Measurements from ENCODE around the gene DIABLO. TPM values are rescaled to one million over a fixed set of nuclear protein-coding genes. Genes with fewer than 3 reads are reported as not detected.

The DIABLO gene
- polyA plus RNA-seq, 4 donors = 54.0 to 68.4 (median 57.8) TPM

DNA sequence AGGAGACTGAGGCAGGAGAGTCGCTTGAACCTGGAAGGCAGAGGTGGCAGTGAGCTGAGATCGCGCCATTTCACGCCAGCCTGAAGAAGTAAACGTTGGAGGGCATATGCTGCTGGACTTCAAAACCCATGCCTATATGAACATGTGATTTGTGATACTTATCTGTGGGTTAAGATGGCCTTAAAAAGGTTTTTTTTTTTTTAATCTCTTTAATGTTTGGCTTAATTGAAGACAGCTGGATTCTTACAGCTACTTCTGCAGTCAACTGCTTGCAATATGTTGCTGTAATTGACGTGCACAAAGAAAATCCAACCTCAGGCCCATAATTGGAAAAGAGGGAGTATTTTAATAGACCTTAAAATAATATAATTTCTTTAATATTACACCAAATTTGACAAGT is 23.8 kb downstream of the DIABLO start:
- Histone ChIP-seq H3K36me3 (ENCODE audit: control insufficient read depth in 3 of 3, insufficient read depth in 2 of 3, low read depth in 1 of 3, low read length in 3 of 3) (peaks cover 0 to 16% (median 1%) of the 10 kb centered on the region in 3 donors), H3K4me1 (ENCODE audit: control insufficient read depth in 3 of 3, insufficient read depth in 2 of 3, low read depth in 1 of 3, low read length in 2 of 3) (peaks cover 0 to 22% (median 2%) of the 10 kb centered on the region in 3 donors), H3K27me3 (ENCODE audit: control insufficient read depth in 3 of 3, insufficient read depth in 3 of 3, low read length in 3 of 3) (peaks cover 6 to 35% (median 7%) of the 10 kb centered on the region in 3 donors), H3K4me3 (ENCODE audit: low read depth in 1 of 3, low read length in 3 of 3) (no peak overlapping the region), H3K27ac (ENCODE audit: low read depth in 1 of 3, low read length in 2 of 3) (no peak overlapping the region), H3K9me3 (ENCODE audit: control insufficient read depth in 2 of 2, insufficient read depth in 1 of 2, low read depth in 1 of 2, low read length in 1 of 2) (no peaks in the 10 kb centered on the region)
- 92 to 94% (median 92%) methylated on average over 6 of the region's 6 CpGs for WGBS, 3 donors
- no peak for FAIRE-seq
- no peak for DNase-seq

DNA sequence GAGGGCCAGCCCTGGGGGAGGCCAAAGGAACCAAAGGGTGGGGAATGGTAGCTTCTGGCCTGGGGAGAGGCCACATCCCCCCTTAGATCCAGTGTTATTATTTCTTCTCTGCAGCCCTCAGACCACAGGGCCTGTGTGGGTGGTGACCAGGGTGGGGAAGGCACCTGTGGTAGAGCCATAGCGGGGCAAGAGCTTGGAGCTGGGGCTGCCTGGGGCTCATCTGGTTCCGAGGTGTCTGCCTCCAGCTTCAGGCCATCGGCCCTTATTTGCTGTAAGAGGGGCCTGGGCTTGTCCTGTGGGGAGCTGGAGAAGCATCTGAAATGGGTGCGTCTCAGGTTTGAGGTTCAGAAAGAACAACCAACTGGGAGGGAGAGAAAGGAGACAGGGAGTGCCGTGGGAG is 24.5 kb downstream of the DIABLO start:
- no peaks in the 10 kb centered on the region for H3K9me3 ChIP-seq (ENCODE audit: control insufficient read depth in 2 of 2, insufficient read depth in 1 of 2, low read depth in 1 of 2, low read length in 1 of 2)
- FAIRE-seq = no peak
- H3K27ac ChIP-seq (ENCODE audit: low read depth in 1 of 3, low read length in 2 of 3) = no peak overlapping the region
- H3K36me3 ChIP-seq (ENCODE audit: control insufficient read depth in 3 of 3, insufficient read depth in 2 of 3, low read depth in 1 of 3, low read length in 3 of 3) = peaks cover 0 to 10% (median 0%) of the 10 kb centered on the region in 3 donors
- no peak overlapping the region for H3K4me3 ChIP-seq (ENCODE audit: low read depth in 1 of 3, low read length in 3 of 3)
- peaks cover 0 to 22% (median 2%) of the 10 kb centered on the region in 3 donors for H3K4me1 ChIP-seq (ENCODE audit: control insufficient read depth in 3 of 3, insufficient read depth in 2 of 3, low read depth in 1 of 3, low read length in 2 of 3)
- no peak for DNase-seq
- 77 to 93% (median 91%) methylated on average over 5 of the region's 5 CpGs for WGBS, 3 donors
- H3K27me3 ChIP-seq (ENCODE audit: control insufficient read depth in 3 of 3, insufficient read depth in 3 of 3, low read length in 3 of 3) = peaks cover 6 to 35% (median 7%) of the 10 kb centered on the region in 3 donors

DNA sequence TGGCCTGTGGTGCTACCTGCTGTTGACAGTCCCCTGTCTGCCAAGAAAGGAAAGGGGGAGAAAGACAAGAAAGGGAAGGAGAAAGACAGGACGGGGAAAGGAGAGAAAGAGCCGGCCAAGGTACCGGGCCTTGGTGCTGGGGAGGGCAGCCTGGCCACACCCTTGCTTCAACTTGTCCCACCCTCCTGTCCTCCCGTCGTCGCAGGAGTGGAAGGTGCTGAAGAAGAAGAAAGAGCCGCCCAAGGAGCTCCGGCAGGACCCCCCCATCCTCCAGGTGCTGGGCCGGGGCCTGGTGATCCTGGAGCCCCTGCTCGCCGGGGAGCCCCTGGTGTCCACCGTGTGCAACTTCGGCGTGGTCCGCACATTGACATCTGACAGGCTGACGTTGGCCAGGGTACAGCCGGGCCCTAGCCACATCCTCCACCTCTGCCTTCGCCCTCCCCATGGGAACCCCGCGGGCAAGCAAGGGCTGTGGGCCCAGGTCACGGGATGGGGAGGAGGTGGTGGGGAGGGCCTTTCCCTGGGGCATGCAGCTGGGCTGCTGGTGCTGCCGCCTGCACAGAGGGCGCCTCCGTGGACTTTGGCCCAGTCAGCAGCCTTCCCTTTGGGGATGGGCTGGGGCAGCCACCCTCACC is 25.2 kb downstream of the DIABLO start:
- H3K36me3 ChIP-seq (ENCODE audit: control insufficient read depth in 3 of 3, insufficient read depth in 2 of 3, low read depth in 1 of 3, low read length in 3 of 3) = peaks cover 0 to 4% (median 0%) of the 10 kb centered on the region in 3 donors
- no peak overlapping the region for H3K27ac ChIP-seq (ENCODE audit: low read depth in 1 of 3, low read length in 2 of 3)
- peaks cover 6 to 29% (median 7%) of the 10 kb centered on the region in 3 donors for H3K27me3 ChIP-seq (ENCODE audit: control insufficient read depth in 3 of 3, insufficient read depth in 3 of 3, low read length in 3 of 3)
- peak; percentile 32 to 79 for DNase-seq
- H3K4me1 ChIP-seq (ENCODE audit: control insufficient read depth in 3 of 3, insufficient read depth in 2 of 3, low read depth in 1 of 3, low read length in 2 of 3) = peaks cover 0 to 22% (median 2%) of the 10 kb centered on the region in 3 donors
- no peak overlapping the region for H3K4me3 ChIP-seq (ENCODE audit: low read depth in 1 of 3, low read length in 3 of 3)
- H3K9me3 ChIP-seq (ENCODE audit: control insufficient read depth in 2 of 2, insufficient read depth in 1 of 2, low read depth in 1 of 2, low read length in 1 of 2) = no peaks in the 10 kb centered on the region
- 14 to 52% (median 44%) methylated on average over 20 to 24 of the region's 24 CpGs for WGBS, 3 donors
- no peak for FAIRE-seq

DNA sequence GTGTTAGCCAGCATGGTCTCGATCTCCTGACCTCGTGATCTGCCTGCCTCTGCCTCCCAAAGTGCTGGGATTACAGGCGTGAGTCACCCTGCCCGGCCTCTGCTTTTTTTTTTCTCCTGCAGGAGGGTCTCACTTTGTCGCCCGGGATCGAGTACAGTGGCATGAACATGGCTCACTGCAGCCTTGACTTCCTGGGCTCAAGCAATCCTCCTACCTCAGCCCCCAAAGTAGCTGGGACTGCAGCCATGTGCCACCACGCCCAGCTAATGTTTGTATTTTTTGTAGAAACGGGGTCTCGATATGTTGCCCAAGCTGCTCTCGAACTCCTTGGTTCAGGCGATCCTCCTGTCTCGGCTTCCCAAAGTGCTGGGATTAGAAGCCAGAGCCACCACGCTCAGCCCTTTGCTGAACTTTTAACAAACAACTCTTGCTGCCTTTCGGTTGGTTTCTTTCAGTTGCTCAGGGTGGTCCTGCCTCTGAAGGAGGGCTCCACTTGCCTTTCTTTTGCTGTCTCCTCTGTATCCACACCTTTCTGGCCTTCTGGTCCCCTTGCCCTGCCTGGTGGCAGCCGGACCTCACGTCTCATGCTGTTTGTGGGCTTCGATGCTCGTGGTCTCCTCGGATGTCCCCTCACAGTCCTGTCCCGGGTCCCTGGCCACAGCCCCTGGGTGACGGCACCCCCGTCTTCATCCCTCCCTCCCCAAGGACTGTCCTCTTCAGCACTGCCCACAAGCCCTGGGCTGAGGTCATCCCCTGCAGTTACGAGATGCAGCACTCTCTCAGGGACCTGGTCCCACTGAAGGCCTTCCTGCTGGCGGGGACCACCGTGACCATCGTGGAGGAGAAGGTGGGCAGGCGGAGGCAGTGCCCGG is 26.1 kb downstream of the DIABLO start:
- Histone ChIP-seq H3K4me1 (ENCODE audit: control insufficient read depth in 3 of 3, insufficient read depth in 2 of 3, low read depth in 1 of 3, low read length in 2 of 3) (peaks cover 0 to 22% (median 2%) of the 10 kb centered on the region in 3 donors), H3K36me3 (ENCODE audit: control insufficient read depth in 3 of 3, insufficient read depth in 2 of 3, low read depth in 1 of 3, low read length in 3 of 3) (no peaks in the 10 kb centered on the region), H3K27ac (ENCODE audit: low read depth in 1 of 3, low read length in 2 of 3) (no peak overlapping the region), H3K9me3 (ENCODE audit: control insufficient read depth in 2 of 2, insufficient read depth in 1 of 2, low read depth in 1 of 2, low read length in 1 of 2) (peaks cover 0 to 5% of the 10 kb centered on the region in 2 donors), H3K4me3 (ENCODE audit: low read depth in 1 of 3, low read length in 3 of 3) (no peak overlapping the region), H3K27me3 (ENCODE audit: control insufficient read depth in 3 of 3, insufficient read depth in 3 of 3, low read length in 3 of 3) (peaks cover 6 to 20% (median 7%) of the 10 kb centered on the region in 3 donors)
- DNase-seq (no peak), FAIRE-seq (no peak)
- WGBS, 3 donors = 89 to 92% (median 91%) methylated on average over 28 to 29 of the region's 29 CpGs

DNA sequence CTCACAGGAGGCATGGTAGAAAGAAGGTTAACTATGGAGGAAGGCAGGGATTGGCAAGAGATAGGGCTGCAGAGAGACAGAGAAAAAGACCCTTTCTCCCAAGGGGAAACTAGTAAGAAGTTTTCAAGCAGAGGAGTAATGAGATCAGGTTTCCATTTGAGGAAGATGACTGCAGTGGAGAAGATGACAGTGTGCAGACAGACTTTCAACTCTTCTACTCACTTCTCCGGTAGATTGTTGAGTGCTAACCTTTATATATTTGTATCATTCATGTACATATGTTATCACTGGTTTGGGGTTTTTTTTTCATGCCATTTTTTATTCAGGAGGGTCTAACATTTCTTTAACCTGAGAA is 28.3 kb downstream of the DIABLO start:
- Histone ChIP-seq H3K27me3 (ENCODE audit: control insufficient read depth in 3 of 3, insufficient read depth in 3 of 3, low read length in 3 of 3) (peaks cover 0 to 4% (median 3%) of the 10 kb centered on the region in 3 donors), H3K4me3 (ENCODE audit: low read depth in 1 of 3, low read length in 3 of 3) (no peak overlapping the region), H3K9me3 (ENCODE audit: control insufficient read depth in 2 of 2, insufficient read depth in 1 of 2, low read depth in 1 of 2, low read length in 1 of 2) (peaks cover 0 to 5% of the 10 kb centered on the region in 2 donors), H3K36me3 (ENCODE audit: control insufficient read depth in 3 of 3, insufficient read depth in 2 of 3, low read depth in 1 of 3, low read length in 3 of 3) (no peaks in the 10 kb centered on the region), H3K27ac (ENCODE audit: low read depth in 1 of 3, low read length in 2 of 3) (no peak overlapping the region), H3K4me1 (ENCODE audit: control insufficient read depth in 3 of 3, insufficient read depth in 2 of 3, low read depth in 1 of 3, low read length in 2 of 3) (peaks cover 0 to 16% (median 0%) of the 10 kb centered on the region in 3 donors)
- DNase-seq (no peak), FAIRE-seq (no peak)
- 67 to 70% (median 68%) methylated on average over 1 of the region's 1 CpG for whole genome bisulfite sequencing, 3 donors

- WGBS, 3 donors = 89 to 93% (median 90%) methylated on average over 4 of the region's 4 CpGs
- H3K4me1 ChIP-seq (ENCODE audit: control insufficient read depth in 3 of 3, insufficient read depth in 2 of 3, low read depth in 1 of 3, low read length in 2 of 3) = peaks cover 0 to 5% (median 0%) of the 10 kb centered on the region in 3 donors
- H3K27me3 ChIP-seq (ENCODE audit: control insufficient read depth in 3 of 3, insufficient read depth in 3 of 3, low read length in 3 of 3) = peaks cover 0 to 4% (median 0%) of the 10 kb centered on the region in 3 donors
- H3K4me3 ChIP-seq (ENCODE audit: low read depth in 1 of 3, low read length in 3 of 3) = no peak overlapping the region
- no peaks in the 10 kb centered on the region for H3K36me3 ChIP-seq (ENCODE audit: control insufficient read depth in 3 of 3, insufficient read depth in 2 of 3, low read depth in 1 of 3, low read length in 3 of 3)
- no peak overlapping the region for H3K27ac ChIP-seq (ENCODE audit: low read depth in 1 of 3, low read length in 2 of 3)
- peaks cover 0 to 5% of the 10 kb centered on the region in 2 donors for H3K9me3 ChIP-seq (ENCODE audit: control insufficient read depth in 2 of 2, insufficient read depth in 1 of 2, low read depth in 1 of 2, low read length in 1 of 2)
- no peak for FAIRE-seq
- no peak for DNase-seq
These were observed 30.4 kb downstream of the DIABLO start for GRCh38 chr12:122195405-122195804.

DNA sequence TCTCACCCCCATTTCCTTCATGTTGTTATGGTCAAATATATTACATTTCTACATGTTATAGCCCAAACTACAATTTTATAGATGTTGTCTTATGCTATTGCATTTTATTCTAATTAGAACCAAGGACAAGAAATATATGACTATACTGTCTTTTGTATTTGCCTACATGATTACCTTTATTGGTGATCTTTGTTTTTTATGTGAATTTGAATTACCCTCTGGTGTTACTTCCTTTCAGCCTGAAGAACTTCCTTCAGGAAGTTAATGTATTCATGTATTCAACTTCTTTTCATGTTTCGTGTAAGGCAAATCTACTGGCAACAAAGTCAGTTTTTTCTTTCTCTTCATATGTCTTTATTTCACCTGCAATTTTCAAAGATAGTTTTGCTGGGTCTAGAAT is 31.0 kb downstream of the DIABLO start:
- 75 to 91% (median 77%) methylated on average over 1 of the region's 1 CpG for WGBS, 3 donors
- Histone ChIP-seq H3K4me3 (ENCODE audit: low read depth in 1 of 3, low read length in 3 of 3) (no peak overlapping the region), H3K27ac (ENCODE audit: low read depth in 1 of 3, low read length in 2 of 3) (no peak overlapping the region), H3K9me3 (ENCODE audit: control insufficient read depth in 2 of 2, insufficient read depth in 1 of 2, low read depth in 1 of 2, low read length in 1 of 2) (peaks cover 0 to 5% of the 10 kb centered on the region in 2 donors), H3K36me3 (ENCODE audit: control insufficient read depth in 3 of 3, insufficient read depth in 2 of 3, low read depth in 1 of 3, low read length in 3 of 3) (no peaks in the 10 kb centered on the region), H3K4me1 (ENCODE audit: control insufficient read depth in 3 of 3, insufficient read depth in 2 of 3, low read depth in 1 of 3, low read length in 2 of 3) (no peaks in the 10 kb centered on the region), H3K27me3 (ENCODE audit: control insufficient read depth in 3 of 3, insufficient read depth in 3 of 3, low read length in 3 of 3) (peaks cover 0 to 2% (median 0%) of the 10 kb centered on the region in 3 donors)
- DNase-seq = no peak
- no peak for FAIRE-seq

GRCh38 chr12:122192441-122192840 is 33.4 kb downstream of the DIABLO start:
- FAIRE-seq = no peak
- H3K27ac ChIP-seq (ENCODE audit: low read depth in 1 of 3, low read length in 2 of 3) = no peak overlapping the region

More at GRCh38 chr12:122192441-122192840, 33.4 kb downstream of the DIABLO start:
- Histone ChIP-seq H3K4me1 (ENCODE audit: control insufficient read depth in 3 of 3, insufficient read depth in 2 of 3, low read depth in 1 of 3, low read length in 2 of 3) (no peaks in the 10 kb centered on the region), H3K9me3 (ENCODE audit: control insufficient read depth in 2 of 2, insufficient read depth in 1 of 2, low read depth in 1 of 2, low read length in 1 of 2) (peaks cover 0 to 5% of the 10 kb centered on the region in 2 donors), H3K4me3 (ENCODE audit: low read depth in 1 of 3, low read length in 3 of 3) (no peak overlapping the region), H3K36me3 (ENCODE audit: control insufficient read depth in 3 of 3, insufficient read depth in 2 of 3, low read depth in 1 of 3, low read length in 3 of 3) (no peaks in the 10 kb centered on the region), H3K27me3 (ENCODE audit: control insufficient read depth in 3 of 3, insufficient read depth in 3 of 3, low read length in 3 of 3) (no peaks in the 10 kb centered on the region)
- WGBS, 3 donors = 76 to 89% (median 85%) methylated on average over 11 of the region's 11 CpGs
- no peak for DNase-seq

Data from small intestine (tissue), 7 donors.